Natural killer cell (primary cell): Measurements from ENCODE around the gene CXCR3. TPM values are rescaled to one million over a fixed set of nuclear protein-coding genes. Genes with fewer than 3 reads are reported as not detected.

Experiments
- ATAC-seq, 3 donors: fragments of 150-1000 bp in 2 of 3; fragments of 200-7000 bp in 1 of 3; cut with Tn5 transposase; 1 replicate in 1 of 3; 2 replicates in 2 of 3; pipeline ENCODE4 v1.10.0; 2021; ENCODE audit warnings: mild to moderate bottlenecking in 2 of 3, moderate library complexity in 2 of 3
- DNase-seq, 2 donors: peaks; one replicate each; pipeline versions ENCODE4 v3.0.0 to v3.0.0-alpha.2; 2013 to 2021; ENCODE audit warnings: mixed read lengths in 1 of 2
- H3K27ac ChIP-seq: one replicate; pipeline ENCODE4 v1.5.1; 2013; ENCODE audit warnings: mild to moderate bottlenecking, low read length
- H3K27me3 ChIP-seq: one replicate; pipeline ENCODE4 v1.6.1; 2013; ENCODE audit warnings: low read length; ENCODE audit not compliant: control insufficient read depth, insufficient read depth
- H3K36me3 ChIP-seq: one replicate; pipeline ENCODE4 v1.6.1; 2013; ENCODE audit warnings: low read length; ENCODE audit not compliant: control insufficient read depth, insufficient read depth
- H3K4me1 ChIP-seq: one replicate; pipeline ENCODE4 v1.6.1; 2013; ENCODE audit warnings: low read length; ENCODE audit not compliant: control insufficient read depth, insufficient read depth
- H3K4me3 ChIP-seq: one replicate; pipeline ENCODE4 v1.5.1; 2013; ENCODE audit warnings: low read length
- H3K9me3 ChIP-seq: one replicate; pipeline ENCODE4 v1.6.1; 2013; ENCODE audit warnings: low read length; ENCODE audit not compliant: control insufficient read depth, insufficient read depth
- H3K27ac Mint-ChIP-seq, 2 donors: one replicate each; pipeline ENCODE4 v1.8.0; 2022; ENCODE audit warnings: mild to moderate bottlenecking in 2 of 2, mixed read lengths in 2 of 2, moderate library complexity in 1 of 2
- H3K27me3 Mint-ChIP-seq, 2 donors: one replicate each; pipeline ENCODE4 v1.8.0; 2022; ENCODE audit warnings: low read depth in 2 of 2, mixed read lengths in 2 of 2
- H3K36me3 Mint-ChIP-seq: one replicate; pipeline ENCODE4 v1.8.0; 2022; ENCODE audit warnings: mixed read lengths
- H3K4me1 Mint-ChIP-seq, 2 donors: one replicate each; pipeline ENCODE4 v1.8.0; 2022; ENCODE audit warnings: mixed read lengths in 2 of 2
- H3K4me3 Mint-ChIP-seq: one replicate; pipeline ENCODE4 v1.8.0; 2022; ENCODE audit warnings: mild to moderate bottlenecking, moderate library complexity, mixed read lengths
- H3K9me3 Mint-ChIP-seq, 2 donors: one replicate each; pipeline ENCODE4 v1.8.0; 2022; ENCODE audit warnings: mixed read lengths in 2 of 2
- CTCF ChIP-seq: fragments of 200-600 bp; IDR thresholded peaks from one replicate; pipeline ENCODE4 v1.8.0; 2022; ENCODE audit warnings: antibody characterized with exemption
- WGBS: methylation state at CpG from one replicate; pipeline ENCODE4 v1.1.7; 2013; ENCODE audit warnings: missing lambda C conversion rate; ENCODE audit not compliant: insufficient coverage; 5-methylcytosine and 5-hydroxymethylcytosine counted together
- intact Hi-C: fragments of 100-400 bp; cut with micrococcal nuclease; formaldehyde crosslinking; loops from one replicate; pipeline ENCODE4 v1.14.2; 2022
- total RNA-seq, 4 donors: library from RNA; stranded (reverse); fragments of 120-200 nt in 1 of 4; gene quantifications; one replicate each; pipeline versions ENCODE4 v1.2.3 to v1.2.4, GENCODE V29; 2013 to 2022

CXCR3 gene
- total RNA-seq, 3 donors from 2014 or later (not counting 1 experiment from before 2014, with no cell fraction given), result 8.7 to 15.9 (median 13.7) TPM

GRCh38 chrX:71637848-71638247 is 19.5 kb upstream of the CXCR3 start:
- no peak overlapping the region for H3K27ac Mint-ChIP-seq
- Histone ChIP-seq H3K4me1 (peaks cover 21% of the 10 kb centered on the region), H3K36me3 (no peaks in the 10 kb centered on the region), H3K27me3 (no peaks in the 10 kb centered on the region), H3K27ac (peak overlapping the region; percentile 37), H3K4me3 (no peak overlapping the region), H3K9me3 (no peaks in the 10 kb centered on the region)
- H3K36me3 Mint-ChIP-seq, result no peaks in the 10 kb centered on the region
- DNase-seq, result peak in 1 of 2 donors; percentile 22
- no peak for TF ChIP-seq CTCF
- H3K9me3 Mint-ChIP-seq, result no peaks in the 10 kb centered on the region
- 79% methylated on average over 2 of the region's 4 CpGs for WGBS
- no peaks in the 10 kb centered on the region for H3K4me1 Mint-ChIP-seq
- H3K27me3 Mint-ChIP-seq, result no peaks in the 10 kb centered on the region
- intact Hi-C loops, result no loop called here
- ATAC-seq, result no peak
- no peak overlapping the region for H3K4me3 Mint-ChIP-seq

GRCh38 chrX:71637253-71637618 is 18.9 kb upstream of the CXCR3 start:
- Histone ChIP-seq H3K36me3 (no peaks in the 10 kb centered on the region), H3K4me1 (peaks cover 21% of the 10 kb centered on the region), H3K27me3 (no peaks in the 10 kb centered on the region), H3K9me3 (no peaks in the 10 kb centered on the region), H3K27ac (peak overlapping the region; percentile 37), H3K4me3 (no peak overlapping the region)
- 87% methylated on average over 3 of the region's 3 CpGs for WGBS
- intact Hi-C loops, result no loop called here
- Mint-ChIP-seq H3K4me3 (no peak overlapping the region), H3K27ac (no peak overlapping the region), H3K27me3 (no peaks in the 10 kb centered on the region), H3K4me1 (no peaks in the 10 kb centered on the region), H3K36me3 (no peaks in the 10 kb centered on the region), H3K9me3 (no peaks in the 10 kb centered on the region)
- DNase-seq (no peak), ATAC-seq (no peak)
- no peak for TF ChIP-seq CTCF

GRCh38 chrX:71636438-71637252 is 18.3 kb upstream of the CXCR3 start:
- Mint-ChIP-seq H3K27ac (no peak overlapping the region), H3K4me1 (no peaks in the 10 kb centered on the region), H3K36me3 (no peaks in the 10 kb centered on the region), H3K4me3 (no peak overlapping the region), H3K9me3 (no peaks in the 10 kb centered on the region), H3K27me3 (no peaks in the 10 kb centered on the region)
- no peaks in the 10 kb centered on the region for H3K36me3 ChIP-seq
- ATAC-seq (no peak), DNase-seq (peak in 1 of 2 donors; percentile 54)
- no peaks in the 10 kb centered on the region for H3K9me3 ChIP-seq
- 56% methylated on average over 8 of the region's 9 CpGs for WGBS
- no peaks in the 10 kb centered on the region for H3K27me3 ChIP-seq
- no peak for TF ChIP-seq CTCF
- intact Hi-C loops, result no loop called here
- H3K4me1 ChIP-seq, result peaks cover 21% of the 10 kb centered on the region
- no peak overlapping the region for H3K4me3 ChIP-seq
- peak overlapping the region; percentile 11 for H3K27ac ChIP-seq

GRCh38 chrX:71634366-71634765 is 16.1 kb upstream of the CXCR3 start:
- H3K27ac ChIP-seq, result no peak overlapping the region
- H3K27me3 Mint-ChIP-seq, result no peaks in the 10 kb centered on the region
- ATAC-seq (no peak), DNase-seq (no peak)
- H3K27ac Mint-ChIP-seq, result no peak overlapping the region
- H3K4me1 Mint-ChIP-seq, result no peaks in the 10 kb centered on the region
- no peak overlapping the region for H3K4me3 Mint-ChIP-seq
- no peak for TF ChIP-seq CTCF
- no peaks in the 10 kb centered on the region for H3K9me3 Mint-ChIP-seq
- H3K9me3 ChIP-seq, result no peaks in the 10 kb centered on the region
- WGBS, result 94% methylated on average over 4 of the region's 6 CpGs
- H3K36me3 ChIP-seq, result no peaks in the 10 kb centered on the region
- peaks cover 15% of the 10 kb centered on the region for H3K4me1 ChIP-seq
- H3K27me3 ChIP-seq, result no peaks in the 10 kb centered on the region
- no peak overlapping the region for H3K4me3 ChIP-seq
- intact Hi-C loops, result no loop called here
- no peaks in the 10 kb centered on the region for H3K36me3 Mint-ChIP-seq
